Measurements from ENCODE around the gene RMRP.

The RMRP gene

DNA sequence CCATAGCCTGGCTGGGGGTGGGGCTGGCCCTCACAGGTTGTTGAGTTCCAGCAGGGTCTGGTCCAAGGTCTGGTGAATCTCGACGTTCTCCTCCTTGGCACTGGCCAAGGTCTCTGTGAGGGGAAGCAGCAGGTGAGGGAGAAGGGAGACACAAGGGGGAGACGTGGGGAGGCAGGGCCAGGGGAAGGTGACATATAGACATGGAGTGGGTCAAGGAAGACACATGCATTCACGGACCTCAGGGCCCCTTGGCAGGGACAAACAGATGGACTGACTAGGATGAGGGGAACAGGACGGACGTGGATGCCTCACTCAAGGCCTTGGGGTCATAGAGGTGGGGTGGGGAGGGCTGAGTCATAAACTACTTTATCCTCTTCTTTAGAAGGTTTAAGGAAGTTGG lies 24.2 kb upstream of the RMRP start:
- no peak for TF ChIP-seq ARNT (IDR thresholded peaks at IDR 0.05)
- TF ChIP-seq ZNF384 (IDR thresholded peaks at IDR 0.05) = no peak
- TF ChIP-seq, protein P1, sequence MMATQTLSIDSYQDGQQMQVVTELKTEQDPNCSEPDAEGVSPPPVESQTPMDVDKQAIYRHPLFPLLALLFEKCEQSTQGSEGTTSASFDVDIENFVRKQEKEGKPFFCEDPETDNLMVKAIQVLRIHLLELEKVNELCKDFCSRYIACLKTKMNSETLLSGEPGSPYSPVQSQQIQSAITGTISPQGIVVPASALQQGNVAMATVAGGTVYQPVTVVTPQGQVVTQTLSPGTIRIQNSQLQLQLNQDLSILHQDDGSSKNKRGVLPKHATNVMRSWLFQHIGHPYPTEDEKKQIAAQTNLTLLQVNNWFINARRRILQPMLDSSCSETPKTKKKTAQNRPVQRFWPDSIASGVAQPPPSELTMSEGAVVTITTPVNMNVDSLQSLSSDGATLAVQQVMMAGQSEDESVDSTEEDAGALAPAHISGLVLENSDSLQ (IDR thresholded peaks at IDR 0.05) = no peak
- no peak for TF ChIP-seq SUZ12 (IDR thresholded peaks at IDR 0.05)
- no peak for TF ChIP-seq HDGF (IDR thresholded peaks at IDR 0.05; ENCODE audit: borderline replicate concordance)
- no peak for TF ChIP-seq TARDBP (IDR thresholded peaks at IDR 0.05)
- TF ChIP-seq FOXK2 (IDR thresholded peaks at IDR 0.05) = no peak
- no peak for TF ChIP-seq CTBP1 (IDR thresholded peaks at IDR 0.05; ENCODE audit: borderline replicate concordance)
- no peak for TF ChIP-seq LEF1 (IDR thresholded peaks at IDR 0.05; ENCODE audit: borderline replicate concordance)
- TF ChIP-seq FOXA1 (IDR thresholded peaks at IDR 0.05) = no peak
- TF ChIP-seq SP1 (IDR thresholded peaks at IDR 0.05) = no peak
- TF ChIP-seq L3MBTL2 (conservative IDR thresholded peaks at IDR 0.05) = no peak
- no peak for TF ChIP-seq BHLHE40 (IDR thresholded peaks at IDR 0.05; ENCODE audit: borderline replicate concordance)
- no peak for TF ChIP-seq NFRKB (IDR thresholded peaks at IDR 0.05)
- TF ChIP-seq ELF4 (IDR thresholded peaks at IDR 0.05) = no peak
- TF ChIP-seq FOXM1 (IDR thresholded peaks at IDR 0.05; ENCODE audit: borderline replicate concordance) = no peak
- POLR2A ChIA-PET = no interaction called here
- CTCF ChIA-PET = no interaction called here
- no peak for DNase-seq (ENCODE audit: extremely low spot score)

DNA sequence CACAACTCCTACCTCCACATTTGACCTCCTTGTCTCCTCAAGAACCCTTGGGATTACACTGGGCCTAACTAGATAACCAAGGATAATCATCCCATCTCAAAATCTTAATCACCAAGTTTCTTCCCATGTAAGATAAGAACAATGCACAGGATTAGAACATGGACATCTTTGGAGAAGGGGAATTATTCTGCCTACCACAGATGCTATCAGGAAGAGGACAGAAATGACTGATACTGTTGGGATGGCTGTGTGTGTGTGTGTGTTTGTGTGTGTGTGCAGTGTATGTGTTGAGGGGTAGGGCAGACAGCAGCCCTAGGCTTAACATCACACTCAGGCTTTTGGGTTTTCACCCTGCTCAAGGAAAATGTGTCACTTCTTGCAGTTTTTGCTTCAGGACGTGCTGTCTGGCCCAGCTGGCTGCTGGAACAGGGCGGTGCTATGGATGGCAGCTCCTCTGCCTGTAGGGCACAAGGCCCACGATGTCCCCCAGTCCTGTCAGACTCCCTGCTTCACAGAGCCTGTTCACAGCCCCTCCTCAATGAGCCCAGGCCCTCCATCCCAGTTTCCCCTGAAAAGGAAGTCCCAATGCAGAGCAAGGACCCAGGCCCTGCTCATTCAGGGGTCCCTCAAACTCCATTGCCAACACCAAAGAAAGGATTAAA lies 23.7 kb upstream of the RMRP start:
- POLR2A ChIA-PET = no interaction called here
- TF ChIP-seq ZNF384 (IDR thresholded peaks at IDR 0.05) (no peak), ELF4 (IDR thresholded peaks at IDR 0.05) (no peak), BHLHE40 (IDR thresholded peaks at IDR 0.05; ENCODE audit: borderline replicate concordance) (no peak), LEF1 (IDR thresholded peaks at IDR 0.05; ENCODE audit: borderline replicate concordance) (no peak), ARNT (IDR thresholded peaks at IDR 0.05) (no peak), FOXK2 (IDR thresholded peaks at IDR 0.05) (no peak), FOXA1 (IDR thresholded peaks at IDR 0.05) (no peak), HDGF (IDR thresholded peaks at IDR 0.05; ENCODE audit: borderline replicate concordance) (no peak), CTBP1 (IDR thresholded peaks at IDR 0.05; ENCODE audit: borderline replicate concordance) (no peak), SP1 (IDR thresholded peaks at IDR 0.05) (no peak), NFRKB (IDR thresholded peaks at IDR 0.05) (no peak), SUZ12 (IDR thresholded peaks at IDR 0.05) (no peak), L3MBTL2 (conservative IDR thresholded peaks at IDR 0.05) (no peak), TARDBP (IDR thresholded peaks at IDR 0.05) (no peak), FOXM1 (IDR thresholded peaks at IDR 0.05; ENCODE audit: borderline replicate concordance) (no peak)
- TF ChIP-seq, protein P1 (IDR thresholded peaks at IDR 0.05) = no peak
- no peak for DNase-seq (ENCODE audit: extremely low spot score)
- CTCF ChIA-PET = interaction anchor here (1.4 kb wide), 1 partner anchor 15 kb away, joined by 3 read pairs; no protein-coding TSS in a partner anchor

GRCh38 chr9:35680331-35681105 lies 22.7 kb upstream of the RMRP start:
- no peak for DNase-seq (ENCODE audit: extremely low spot score)
- TF ChIP-seq TARDBP (IDR thresholded peaks at IDR 0.05) = no peak
- CTCF ChIA-PET = interaction anchor here (1.4 kb wide), 1 partner anchor 16 kb away, joined by 3 read pairs; no protein-coding TSS in a partner anchor
- POLR2A ChIA-PET = interaction anchor here (1.5 kb wide), 1 partner anchor 16 kb away, joined by 7 read pairs; the partner anchor contains the start of gene ARHGEF39

- no peak for TF ChIP-seq ELF4 (IDR thresholded peaks at IDR 0.05)
- no peak for TF ChIP-seq TARDBP (IDR thresholded peaks at IDR 0.05)
- TF ChIP-seq FOXK2 (IDR thresholded peaks at IDR 0.05) = no peak
- no peak for TF ChIP-seq BHLHE40 (IDR thresholded peaks at IDR 0.05; ENCODE audit: borderline replicate concordance)
- TF ChIP-seq NFRKB (IDR thresholded peaks at IDR 0.05) = no peak
- TF ChIP-seq ARNT (IDR thresholded peaks at IDR 0.05) = no peak
- TF ChIP-seq FOXM1 (IDR thresholded peaks at IDR 0.05; ENCODE audit: borderline replicate concordance) = no peak
- TF ChIP-seq FOXA1 (IDR thresholded peaks at IDR 0.05) = no peak
- TF ChIP-seq HDGF (IDR thresholded peaks at IDR 0.05; ENCODE audit: borderline replicate concordance) = no peak
- TF ChIP-seq SUZ12 (IDR thresholded peaks at IDR 0.05) = no peak
- TF ChIP-seq L3MBTL2 (conservative IDR thresholded peaks at IDR 0.05) = no peak
- no peak for TF ChIP-seq ZNF384 (IDR thresholded peaks at IDR 0.05)
- TF ChIP-seq LEF1 (IDR thresholded peaks at IDR 0.05; ENCODE audit: borderline replicate concordance) = no peak
- TF ChIP-seq, protein P1 (IDR thresholded peaks at IDR 0.05) = no peak
- TF ChIP-seq SP1 (IDR thresholded peaks at IDR 0.05) = no peak
- no peak for TF ChIP-seq CTBP1 (IDR thresholded peaks at IDR 0.05; ENCODE audit: borderline replicate concordance)
- DNase-seq (ENCODE audit: extremely low spot score) = no peak
- CTCF ChIA-PET = interaction anchor here (0.6 kb wide), 1 partner anchor 50 kb away, joined by 3 read pairs; no protein-coding TSS in a partner anchor
- POLR2A ChIA-PET = interaction anchor here (1.5 kb wide), 1 partner anchor 15 kb away, joined by 7 read pairs; the partner anchor contains the start of gene ARHGEF39
Observed at GRCh38 chr9:35679766-35680330, 22.0 kb upstream of the RMRP start.

GRCh38 chr9:35679091-35679490 lies 21.3 kb upstream of the RMRP start:
- TF ChIP-seq, protein P1 (IDR thresholded peaks at IDR 0.05) = no peak
- TF ChIP-seq TARDBP (IDR thresholded peaks at IDR 0.05) (no peak), BHLHE40 (IDR thresholded peaks at IDR 0.05; ENCODE audit: borderline replicate concordance) (no peak), SP1 (IDR thresholded peaks at IDR 0.05) (no peak), CTBP1 (IDR thresholded peaks at IDR 0.05; ENCODE audit: borderline replicate concordance) (no peak), FOXM1 (IDR thresholded peaks at IDR 0.05; ENCODE audit: borderline replicate concordance) (no peak), LEF1 (IDR thresholded peaks at IDR 0.05; ENCODE audit: borderline replicate concordance) (no peak), L3MBTL2 (conservative IDR thresholded peaks at IDR 0.05) (no peak), FOXK2 (IDR thresholded peaks at IDR 0.05) (no peak), NFRKB (IDR thresholded peaks at IDR 0.05) (no peak), SUZ12 (IDR thresholded peaks at IDR 0.05) (no peak), HDGF (IDR thresholded peaks at IDR 0.05; ENCODE audit: borderline replicate concordance) (no peak), ZNF384 (IDR thresholded peaks at IDR 0.05) (no peak)
- CTCF ChIA-PET = no interaction called here
- POLR2A ChIA-PET = interaction anchor here (1.5 kb wide), 1 partner anchor 14 kb away, joined by 7 read pairs; the partner anchor contains the start of gene ARHGEF39
- no peak for DNase-seq (ENCODE audit: extremely low spot score)
